Neural progenitor cell (in vitro differentiated cells): ENCODE measurements around the gene HFE. TPM values are rescaled to one million over a fixed set of nuclear protein-coding genes. Genes with fewer than 3 reads are reported as not detected.

Experiments used
- DNase-seq: peaks from one replicate; pipeline ENCODE4 v3.0.0-alpha.2; 2016; ENCODE audit warnings: low spot score
- H2AFZ ChIP-seq: fragments of 200-600 bp; sonication (generic); replicated peaks from 2 replicates; pipeline ENCODE4 v1.6.1; 2016; ENCODE audit warnings: antibody characterized with exemption
- H3F3A ChIP-seq: fragments of 200-600 bp; sonication (generic); 2 replicates; pipeline ENCODE4 v1.6.1; 2016; ENCODE audit warnings: antibody characterized with exemption, low read depth
- H3K27ac ChIP-seq: fragments of 200-600 bp; sonication (generic); 2 replicates; pipeline ENCODE4 v1.5.1; 2016; ENCODE audit warnings: mild to moderate bottlenecking
- H3K27me3 ChIP-seq: fragments of 200-600 bp; sonication (generic); 2 replicates; pipeline ENCODE4 v1.6.1; 2016; ENCODE audit warnings: mild to moderate bottlenecking, moderate library complexity
- H3K36me3 ChIP-seq: fragments of 200-600 bp; sonication (generic); 2 replicates; pipeline ENCODE4 v1.5.1; 2016
- H3K4me1 ChIP-seq: fragments of 200-600 bp; sonication (generic); 2 replicates; pipeline ENCODE4 v1.6.1; 2016; ENCODE audit warnings: mixed run types
- H3K4me2 ChIP-seq: fragments of 200-600 bp; sonication (generic); 2 replicates; pipeline ENCODE4 v1.6.1; 2016
- H3K4me3 ChIP-seq: fragments of 200-600 bp; sonication (generic); 2 replicates; pipeline ENCODE4 v1.5.1; 2016
- H3K79me2 ChIP-seq: fragments of 200-600 bp; sonication (generic); 2 replicates; pipeline ENCODE4 v1.6.1; 2016; ENCODE audit warnings: low read depth
- H3K9ac ChIP-seq: fragments of 200-600 bp; sonication (generic); 2 replicates; pipeline ENCODE4 v1.6.1; 2016
- H3K9me3 ChIP-seq: fragments of 200-600 bp; sonication (generic); 2 replicates; pipeline ENCODE4 v1.5.1; 2016; ENCODE audit warnings: low read depth
- H4K20me1 ChIP-seq: fragments of 200-600 bp; sonication (generic); 2 replicates; pipeline ENCODE4 v1.6.1; 2016; ENCODE audit warnings: low read depth
- H3K27ac Mint-ChIP-seq: 3 replicates; pipeline ENCODE4 v1.8.0; 2021; ENCODE audit warnings: mixed read lengths
- H3K27me3 Mint-ChIP-seq: 2 replicates; pipeline ENCODE4 v1.8.0; 2022; ENCODE audit warnings: low read depth, mild to moderate bottlenecking, inconsistent platforms, moderate library complexity, mixed read lengths; ENCODE audit not compliant: insufficient read depth
- H3K36me3 Mint-ChIP-seq: 3 replicates; pipeline ENCODE4 v1.8.0; 2021; ENCODE audit warnings: mixed read lengths
- H3K4me1 Mint-ChIP-seq: 3 replicates; pipeline ENCODE4 v1.8.0; 2021; ENCODE audit warnings: mixed read lengths
- H3K4me3 Mint-ChIP-seq: 3 replicates; pipeline ENCODE4 v1.8.0; 2021; ENCODE audit warnings: mild to moderate bottlenecking, moderate library complexity, mixed read lengths
- H3K9me3 Mint-ChIP-seq: 3 replicates; pipeline ENCODE4 v1.8.0; 2020; ENCODE audit warnings: mixed read lengths
- CTCF ChIP-seq: fragments of 200-600 bp; sonication (generic); IDR thresholded peaks from 2 replicates; pipeline ENCODE4 v1.5.1; 2017; ENCODE audit warnings: antibody characterized with exemption, mild to moderate bottlenecking
- EZH2 ChIP-seq: fragments of 200-600 bp; sonication (generic); IDR thresholded peaks from 2 replicates; pipeline ENCODE4 v1.6.1; 2017; ENCODE audit warnings: antibody characterized with exemption, mild to moderate bottlenecking, moderate library complexity
- EZH2phosphoT487 ChIP-seq: fragments of 200-600 bp; sonication (generic); IDR thresholded peaks from 2 replicates; pipeline ENCODE4 v1.6.1; 2017; ENCODE audit warnings: antibody characterized with exemption
- total RNA-seq: library from RNA; depleted of rRNA; stranded (reverse); fragments of >200 nt; gene quantifications from 2 replicates; pipeline ENCODE4 v1.2.3, GENCODE V29; 2015; ENCODE audit warnings: low replicate concordance

HFE gene
- total RNA-seq, 1 donor from 2014 or later, result 0.43 TPM

- H3K9me3 Mint-ChIP-seq, result no peaks in the 10 kb centered on the region
- no peak overlapping the region for H2AFZ ChIP-seq
- no peaks in the 10 kb centered on the region for H3K36me3 Mint-ChIP-seq
- H3K27me3 ChIP-seq, result no peaks in the 10 kb centered on the region
- no peak overlapping the region for H3K9ac ChIP-seq
- peak overlapping the region; percentile 19 for H3K4me3 Mint-ChIP-seq
- no peak for DNase-seq
- H3K4me3 ChIP-seq, result no peak overlapping the region
- H3K27me3 Mint-ChIP-seq, result peaks cover 2% of the 10 kb centered on the region
- H3K4me1 ChIP-seq, result peaks cover 24% of the 10 kb centered on the region
- TF ChIP-seq CTCF (no peak), EZH2 (no peak), EZH2phosphoT487 (no peak)
- no peaks in the 10 kb centered on the region for H3K9me3 ChIP-seq
- H3K4me2 ChIP-seq, result peak overlapping the region; percentile 49
- no peaks in the 10 kb centered on the region for H3F3A ChIP-seq
- no peaks in the 10 kb centered on the region for H4K20me1 ChIP-seq
- H3K27ac ChIP-seq, result no peak overlapping the region
- H3K4me1 Mint-ChIP-seq, result peaks cover 39% of the 10 kb centered on the region
- H3K36me3 ChIP-seq, result no peaks in the 10 kb centered on the region
- no peaks in the 10 kb centered on the region for H3K79me2 ChIP-seq
- peak overlapping the region; percentile 80 for H3K27ac Mint-ChIP-seq
Measured at GRCh38 chr6:26142026-26142425, 54.8 kb downstream of the HFE start.

Other genes with a start within 250 kb of the HFE start
- gene SLC17A3, start 213.2 kb upstream of the HFE start, total RNA-seq, result not detected in 2 replicates
- not detected in 2 replicates for gene SLC17A2, start 156.7 kb upstream of the HFE start, total RNA-seq
- gene TRIM38, start 124.6 kb upstream of the HFE start, total RNA-seq, result 0.25 and 0.30 TPM in 2 replicates